ENCODE measurements around the gene RASGRF2.
"Not testable (repeated sequence)": the region's sequence is repeated elsewhere in the genome, so short reads cannot be mapped to it uniquely, and the experiment has no call there.

The RASGRF2 gene

DNA sequence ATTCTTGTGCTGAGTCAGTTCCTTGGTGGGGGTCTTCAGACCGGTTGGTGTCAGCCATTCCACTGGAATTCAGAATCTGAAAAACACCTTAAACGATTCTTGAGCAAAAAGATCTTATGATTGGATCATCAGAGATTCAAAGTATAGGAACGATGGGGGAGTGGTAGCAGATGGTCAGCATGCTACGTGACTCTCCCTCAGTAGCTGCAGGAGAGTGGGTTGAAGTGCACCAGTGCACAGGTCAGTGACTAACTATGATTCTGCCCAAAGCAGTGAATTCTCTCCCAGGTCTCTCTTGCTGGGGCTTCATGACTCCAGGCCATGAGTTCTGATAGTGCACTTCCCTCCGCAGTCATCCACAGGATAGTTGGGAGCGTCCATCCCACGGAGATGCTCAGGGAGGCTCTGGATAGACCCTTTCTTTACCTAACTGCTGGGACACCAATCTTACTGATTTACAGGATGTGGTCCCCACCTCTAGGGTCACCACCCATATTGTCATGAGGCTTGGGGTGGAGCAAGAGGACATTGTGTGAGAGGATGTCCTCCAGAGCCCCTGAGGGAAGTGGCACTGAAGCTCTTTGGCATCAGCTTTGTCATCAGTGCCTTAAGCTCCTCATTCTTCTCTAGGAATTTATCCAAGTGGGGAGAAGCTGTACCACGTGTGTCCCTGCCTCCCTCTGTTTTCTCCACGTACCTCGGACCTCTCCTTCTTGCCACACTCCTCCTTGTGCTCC lies 62.0 kb downstream of the RASGRF2 start:
- DNase-seq (ENCODE audit: low spot score): no peak

DNA sequence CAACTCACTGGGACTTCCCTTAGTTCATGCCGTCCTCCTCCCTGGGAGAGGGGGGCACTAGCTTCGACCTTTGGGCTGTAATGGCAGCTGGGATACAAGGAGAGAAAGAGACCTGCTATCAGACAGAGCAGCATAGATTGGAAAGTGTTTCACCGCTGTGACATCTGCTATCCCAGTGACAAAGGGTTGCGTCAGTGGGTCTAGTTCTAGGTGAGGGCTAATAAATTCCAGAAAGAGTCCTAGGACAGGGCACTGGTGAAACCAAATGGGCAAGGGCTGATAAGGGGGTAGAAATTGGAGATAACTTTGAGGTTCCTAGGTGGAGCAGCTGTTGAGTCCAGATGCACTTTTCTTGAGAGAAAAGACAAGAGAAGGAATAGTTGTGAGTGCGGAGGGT lies 62.5 kb downstream of the RASGRF2 start:
- DNase-seq (ENCODE audit: low spot score): no peak

GRCh38 chr5:81023261-81023970 lies 63.3 kb downstream of the RASGRF2 start:
- DNase-seq (ENCODE audit: low spot score): no peak

- no peak for DNase-seq (ENCODE audit: low spot score)
These were observed 67.4 kb downstream of the RASGRF2 start for GRCh38 chr5:81027481-81028058.

DNA sequence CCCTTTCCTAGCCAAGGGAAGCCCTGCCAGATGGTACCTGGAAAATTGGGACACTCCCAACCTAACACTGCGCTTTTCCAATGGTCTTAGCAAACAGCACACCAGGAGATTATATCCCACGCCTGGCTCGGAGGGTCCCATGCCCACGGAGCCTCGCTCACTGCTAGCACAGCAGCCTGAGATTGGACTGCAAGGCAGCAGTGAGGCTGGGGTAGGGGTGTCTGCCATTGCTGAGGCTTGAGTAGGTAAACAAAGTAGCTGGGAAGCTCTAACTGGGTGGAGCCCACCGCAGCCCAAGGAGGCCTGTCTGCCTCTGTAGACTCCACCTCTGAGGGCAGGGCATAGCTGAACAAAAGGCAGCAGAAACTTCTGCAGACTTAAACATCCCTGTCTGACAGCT lies 68.7 kb downstream of the RASGRF2 start:
- DNase-seq (ENCODE audit: low spot score): not testable (repeated sequence)

DNA sequence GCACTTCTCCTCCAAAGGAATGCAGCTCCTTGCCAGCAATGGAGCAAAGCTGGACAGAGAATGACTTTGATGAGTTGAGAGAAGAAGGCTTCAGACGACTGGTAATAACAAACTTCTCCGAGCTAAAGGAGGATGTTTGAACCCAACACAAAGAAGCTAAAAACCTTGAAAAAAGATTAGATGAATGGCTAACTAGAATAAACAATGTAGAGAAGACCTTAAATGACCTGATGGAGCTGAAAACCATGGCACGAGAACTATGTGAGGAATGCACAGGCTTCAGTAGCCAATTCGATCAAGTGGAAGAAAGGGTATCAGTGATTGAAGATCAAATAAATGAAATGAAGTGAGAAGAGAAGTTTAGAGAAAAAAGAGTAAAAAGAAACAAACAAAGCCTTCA lies 69.6 kb downstream of the RASGRF2 start:
- not testable (repeated sequence) for DNase-seq (ENCODE audit: low spot score)

DNA sequence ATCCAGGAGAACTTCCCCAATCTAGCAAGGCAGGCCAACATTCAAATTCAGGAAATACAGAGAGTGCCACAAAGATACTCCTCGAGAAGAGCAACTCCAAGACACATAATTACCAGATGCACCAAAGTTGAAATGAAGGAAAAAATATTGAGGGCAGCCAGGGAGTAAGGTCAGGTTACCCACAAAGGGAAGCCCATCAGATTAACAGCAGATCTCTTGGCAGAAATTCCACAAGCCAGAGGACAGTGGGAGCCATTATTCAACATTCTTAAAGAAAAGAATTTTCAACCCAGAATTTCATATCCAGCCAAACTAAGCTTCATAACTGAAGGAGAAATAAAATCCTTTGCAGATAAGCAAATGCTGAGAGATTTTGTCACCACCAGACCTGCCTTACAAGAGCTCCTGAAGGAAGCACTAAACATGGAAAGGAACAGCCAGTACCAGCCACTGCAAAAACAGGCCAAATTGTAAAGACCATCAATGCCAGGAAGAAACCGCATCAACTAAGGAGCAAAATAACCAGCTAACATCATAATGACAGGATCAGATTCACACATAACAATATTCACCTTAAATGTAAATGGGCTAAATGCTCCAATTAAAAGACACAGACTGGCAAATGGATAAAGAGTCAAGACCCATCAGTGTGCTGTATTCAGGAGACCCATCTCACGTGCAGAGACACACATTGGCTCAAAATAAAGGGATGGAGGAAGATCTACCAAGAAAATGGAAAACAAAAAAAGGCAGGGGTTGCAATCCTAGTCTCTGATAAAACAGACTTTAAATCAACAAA lies 70.3 kb downstream of the RASGRF2 start:
- DNase-seq (ENCODE audit: low spot score): not testable (repeated sequence)

- no peak for DNase-seq (ENCODE audit: low spot score)
These were observed 75.4 kb downstream of the RASGRF2 start for GRCh38 chr5:81035522-81035921.

- DNase-seq (ENCODE audit: low spot score): no peak
These were observed 78.3 kb downstream of the RASGRF2 start for GRCh38 chr5:81038495-81038894.

DNA sequence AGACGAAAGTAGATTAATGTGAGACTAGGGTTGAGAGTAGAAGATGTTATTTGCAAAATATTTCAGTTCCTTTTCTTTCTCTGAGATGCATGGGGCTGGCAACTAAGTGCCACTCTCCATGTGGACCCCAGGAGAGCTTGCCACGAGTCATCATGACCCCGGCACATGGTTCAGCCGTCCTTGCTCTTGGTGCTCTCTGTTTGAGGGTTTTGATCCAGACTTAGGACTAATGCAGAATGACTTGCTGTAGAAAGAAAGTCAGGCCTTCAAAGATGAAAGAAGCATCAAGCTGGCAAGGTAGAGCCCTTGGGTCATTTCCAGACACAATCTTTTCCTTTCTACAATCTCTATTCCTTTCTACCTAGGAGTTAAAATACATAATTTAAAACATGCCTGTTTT lies 84.7 kb downstream of the RASGRF2 start:
- no peak for DNase-seq (ENCODE audit: low spot score)

- DNase-seq (ENCODE audit: low spot score): no peak
These were observed 85.2 kb downstream of the RASGRF2 start for GRCh38 chr5:81045389-81045807.

GRCh38 chr5:81046041-81046440 lies 85.9 kb downstream of the RASGRF2 start:
- no peak for DNase-seq (ENCODE audit: low spot score)

GRCh38 chr5:81052325-81052724 lies 92.2 kb downstream of the RASGRF2 start:
- DNase-seq (ENCODE audit: low spot score): no peak

GRCh38 chr5:81053282-81053681 lies 93.1 kb downstream of the RASGRF2 start:
- not testable (repeated sequence) for DNase-seq (ENCODE audit: low spot score)

DNA sequence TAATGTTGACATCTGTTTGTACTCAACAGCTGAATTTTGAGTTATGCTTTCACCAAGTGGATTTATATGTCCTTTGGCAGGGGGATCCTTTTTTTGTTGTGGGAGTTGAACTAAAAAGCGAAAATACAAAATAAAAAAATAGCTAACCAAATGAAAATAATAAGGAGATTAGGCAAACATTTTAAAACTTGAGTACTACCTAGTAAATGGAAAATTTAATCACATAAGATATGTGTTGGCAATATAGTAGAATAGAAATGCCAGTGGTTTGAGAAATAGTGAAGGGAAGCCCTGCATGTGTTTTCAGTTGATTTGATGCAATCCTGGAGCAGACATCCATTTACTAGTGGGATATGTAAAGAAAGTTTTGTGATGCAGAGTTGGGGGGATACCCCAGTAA lies 98.0 kb downstream of the RASGRF2 start:
- no peak for DNase-seq (ENCODE audit: low spot score)

- no peak for DNase-seq (ENCODE audit: low spot score)
These were observed 105.3 kb downstream of the RASGRF2 start for GRCh38 chr5:81065492-81065891.

- DNase-seq (ENCODE audit: low spot score): no peak
These were observed 105.9 kb downstream of the RASGRF2 start for GRCh38 chr5:81066102-81066501.

DNA sequence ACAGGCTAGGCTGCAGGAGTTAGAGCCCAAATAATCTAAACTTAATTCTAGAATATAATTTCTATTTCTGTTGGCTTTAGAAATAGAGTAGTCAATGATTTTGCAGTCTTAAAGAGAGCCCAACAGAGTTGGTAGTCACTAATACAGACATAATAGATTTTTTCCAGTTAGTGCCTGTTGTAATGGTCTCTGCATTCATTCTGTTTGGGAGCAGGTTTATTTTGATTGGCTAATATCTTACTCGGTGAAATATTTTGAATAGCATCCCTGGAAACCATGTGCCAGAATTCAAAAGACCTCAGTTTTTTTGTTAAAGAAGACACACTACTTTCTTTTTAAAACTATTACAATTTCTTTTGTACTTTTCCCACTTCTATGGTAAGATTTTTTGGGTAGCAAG lies 107.2 kb downstream of the RASGRF2 start:
- no peak for DNase-seq (ENCODE audit: low spot score)

- DNase-seq (ENCODE audit: low spot score): no peak
These were observed 107.9 kb downstream of the RASGRF2 start for GRCh38 chr5:81068063-81068462.

GRCh38 chr5:81068635-81069034 lies 108.5 kb downstream of the RASGRF2 start:
- DNase-seq (ENCODE audit: low spot score): no peak

GRCh38 chr5:81069990-81070389 lies 109.8 kb downstream of the RASGRF2 start:
- no peak for DNase-seq (ENCODE audit: low spot score)

DNA sequence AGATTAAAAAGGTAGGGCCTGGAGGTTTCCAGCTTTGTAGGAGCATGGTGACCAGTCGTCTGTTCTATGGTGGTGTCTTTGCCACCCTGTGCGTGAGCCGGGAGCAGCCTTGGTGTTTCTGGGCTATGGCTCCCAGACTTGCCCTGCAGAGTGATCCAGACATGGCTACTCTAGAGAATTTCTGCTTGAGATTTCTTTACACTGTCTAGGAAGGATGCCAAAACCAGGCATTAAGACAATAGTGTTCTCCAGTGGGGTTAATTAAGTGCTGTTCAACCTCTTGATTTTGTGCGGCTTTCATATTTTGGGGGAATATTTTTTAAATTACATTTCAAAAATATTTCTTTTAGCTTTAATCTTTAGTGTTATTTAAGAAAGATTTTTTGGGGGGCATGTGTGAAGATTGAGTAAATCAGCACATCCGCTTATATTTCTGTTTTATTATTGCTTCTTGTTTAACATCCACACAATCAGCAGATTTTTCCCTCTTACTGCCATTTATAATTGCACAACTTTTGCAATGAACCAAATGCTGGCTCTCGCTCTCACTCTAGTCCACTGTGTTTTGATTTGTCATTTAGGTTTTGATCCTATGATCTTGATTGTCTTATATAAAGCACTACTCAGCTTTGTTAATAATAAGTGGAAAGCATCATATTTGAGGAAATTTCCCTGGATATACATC lies 110.5 kb downstream of the RASGRF2 start:
- no peak for DNase-seq (ENCODE audit: low spot score)

All from germinal center (tissue), 1 donor.